Heart right ventricle (tissue), 16 donors: ENCODE results near the gene DDA1. TPM values are rescaled to one million over a fixed set of nuclear protein-coding genes. Genes with fewer than 3 reads are reported as not detected.

ENCODE experiments used
- ATAC-seq, 8 donors: fragments of 200-7000 bp; cut with Tn5 transposase; one replicate each; pipeline ENCODE4 v1.9.1; 2020; ENCODE audit warnings: mild to moderate bottlenecking in 8 of 8, moderate library complexity in 8 of 8, moderate number of reproducible peaks in 1 of 8
- DNase-seq, 2 donors: peaks; one replicate each; pipeline ENCODE4 v3.0.0-alpha.2; 2020
- H3K27ac ChIP-seq, 10 donors: fragments of 200-600 bp; sonication (generic) in 2 of 10; one replicate each; pipeline versions ENCODE4 v1.5.0 to v1.8.0; 2020 to 2022; ENCODE audit warnings: mild to moderate bottlenecking in 3 of 10
- H3K27me3 ChIP-seq, 7 donors: fragments of 200-600 bp; one replicate each; pipeline ENCODE4 v1.8.0; 2021 to 2022; ENCODE audit warnings: mild to moderate bottlenecking in 2 of 7
- H3K36me3 ChIP-seq, 9 donors: fragments of 200-600 bp; sonication (generic) in 1 of 9; one replicate each; pipeline versions ENCODE4 v1.5.0 to v1.8.0; 2020 to 2022; ENCODE audit warnings: mild to moderate bottlenecking in 2 of 9
- H3K4me1 ChIP-seq, 9 donors: fragments of 200-600 bp; sonication (generic) in 1 of 9; one replicate each; pipeline versions ENCODE4 v1.5.0 to v1.8.0; 2020 to 2022; ENCODE audit warnings: mild to moderate bottlenecking in 4 of 9
- H3K4me3 ChIP-seq, 10 donors: fragments of 200-600 bp; sonication (generic) in 2 of 10; one replicate each; pipeline versions ENCODE4 v1.5.0 to v1.8.0; 2020 to 2022; ENCODE audit warnings: mild to moderate bottlenecking in 7 of 10, moderate library complexity in 2 of 10
- H3K9me3 ChIP-seq, 11 donors: fragments of 200-600 bp in 10 of 11; sonication (generic) in 2 of 11; one replicate each; pipeline versions ENCODE4 v1.5.0 to v1.8.0; 2013 to 2022; ENCODE audit warnings: mild to moderate bottlenecking in 2 of 11, control low read depth in 1 of 11, moderate library complexity in 1 of 11
- WGBS, 2 donors: extraction: QIAGEN DNeasy Blood & Tissue Kit; methylation state at CpG; one replicate each; pipeline ENCODE4 v1.1.7; 2013; ENCODE audit warnings: inconsistent platforms in 1 of 2; 5-methylcytosine and 5-hydroxymethylcytosine counted together
- intact Hi-C, 10 donors: fragments of 100-400 bp; cut with DNase I; formaldehyde crosslinking; loops; one replicate each; pipeline versions ENCODE4 v1.11.1 to v1.14.2; 2022
- polyA plus RNA-seq, 2 donors: library from polyadenylated mRNA; stranded (reverse); fragments of 200-250 nt; gene quantifications; one replicate each; pipeline ENCODE4 v1.2.3, GENCODE V29; 2013
- total RNA-seq, 10 donors: library from RNA; stranded (reverse); fragmentation: NEBNext Ultra II Directional in 3 of 10; extraction: Animal tissue kit (Norgen Biotek cat#: 25700) in 3 of 10; gene quantifications; one replicate each; pipeline versions ENCODE4 v1.2.1 to v1.2.4, GENCODE V29; 2021 to 2023
- TF ChIP-seq, protein P1 (sequence below), 9 donors: fragments of 200-600 bp; sonication (generic) in 2 of 9; IDR thresholded peaks; one replicate each; pipeline versions ENCODE4 v1.5.0 to v1.8.0; 2021 to 2022; ENCODE audit warnings: antibody characterized with exemption in 9 of 9, mild to moderate bottlenecking in 5 of 9, moderate library complexity in 1 of 9
- donor health status: Arrhythmogenic right ventricular cardiomyopathy.
- donor health status: ischemic (EF 13 %, LVEDD 7.1; RV severe dilation, severe dysfunction).
- donor health status: healthy with polysubstance abuse.
- donor health status: DM: no; HTN: yes; CAD: no.
- donor health status: DM: no; HTN: no; CAD: no.
- donor health status: ischemic (EF 25% LVEDD 6.9; RV normal size, moderate dysfunction).
- donor health status: ischemic (EF 25% LVEDD 5.7; RV mildly dilated, moderate dysfunction).
- donor health status: healthy.
- donor health status: DM: yes; HTN: yes; CAD: no.
- donor health status: Ischemic cardiomyopathy.
- donor health status: ischemic (EF 35%, LVEDD 5.7; RV mildly dilated, moderate dysfunction).
- donor health status: nonischemic (EF 11% LVEDD 7.7; RV severe dilation, severe dysfunction).
- donor health status: DM: yes; HTN: yes; CAD: no.
- donor health status: PGD.
- donor health status: ischemic (EF 29% LVEDD 5.4; RV normal size, mild dysfunction).
- donor health status: nonischemic (EF 23%, LVEDD 6.1; RV moderate dilation, normal function).

DDA1 gene
- total and polyA plus RNA-seq, 12 donors: 20.4 to 85.7 (median 34.7) TPM

DNA sequence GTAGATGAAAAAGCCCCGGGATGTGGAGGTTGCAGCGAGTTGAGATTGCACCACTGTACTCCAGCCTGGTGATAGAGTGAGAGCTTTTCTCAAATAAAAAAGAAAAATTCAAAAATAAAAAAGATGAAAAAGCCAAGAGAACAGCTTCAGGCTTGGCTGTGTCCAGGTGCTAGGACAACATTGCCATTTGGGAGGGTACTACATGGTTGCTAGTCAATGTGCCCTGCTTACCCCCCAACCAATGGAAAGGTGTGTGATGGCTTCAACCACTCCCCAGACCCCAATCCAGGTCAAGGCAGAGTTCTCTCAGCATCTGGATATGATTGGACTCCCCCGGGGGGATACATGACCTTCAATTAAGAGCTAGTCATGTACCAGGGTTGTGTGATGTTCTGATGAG, 29.9 kb upstream of the DDA1 start:
- no peak for ATAC-seq
- WGBS, 2 donors: 77 to 96% methylated on average over 3 of the region's 3 CpGs
- TF ChIP-seq, protein P1, sequence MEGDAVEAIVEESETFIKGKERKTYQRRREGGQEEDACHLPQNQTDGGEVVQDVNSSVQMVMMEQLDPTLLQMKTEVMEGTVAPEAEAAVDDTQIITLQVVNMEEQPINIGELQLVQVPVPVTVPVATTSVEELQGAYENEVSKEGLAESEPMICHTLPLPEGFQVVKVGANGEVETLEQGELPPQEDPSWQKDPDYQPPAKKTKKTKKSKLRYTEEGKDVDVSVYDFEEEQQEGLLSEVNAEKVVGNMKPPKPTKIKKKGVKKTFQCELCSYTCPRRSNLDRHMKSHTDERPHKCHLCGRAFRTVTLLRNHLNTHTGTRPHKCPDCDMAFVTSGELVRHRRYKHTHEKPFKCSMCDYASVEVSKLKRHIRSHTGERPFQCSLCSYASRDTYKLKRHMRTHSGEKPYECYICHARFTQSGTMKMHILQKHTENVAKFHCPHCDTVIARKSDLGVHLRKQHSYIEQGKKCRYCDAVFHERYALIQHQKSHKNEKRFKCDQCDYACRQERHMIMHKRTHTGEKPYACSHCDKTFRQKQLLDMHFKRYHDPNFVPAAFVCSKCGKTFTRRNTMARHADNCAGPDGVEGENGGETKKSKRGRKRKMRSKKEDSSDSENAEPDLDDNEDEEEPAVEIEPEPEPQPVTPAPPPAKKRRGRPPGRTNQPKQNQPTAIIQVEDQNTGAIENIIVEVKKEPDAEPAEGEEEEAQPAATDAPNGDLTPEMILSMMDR (IDR thresholded peaks at IDR 0.05): no peak

DNA sequence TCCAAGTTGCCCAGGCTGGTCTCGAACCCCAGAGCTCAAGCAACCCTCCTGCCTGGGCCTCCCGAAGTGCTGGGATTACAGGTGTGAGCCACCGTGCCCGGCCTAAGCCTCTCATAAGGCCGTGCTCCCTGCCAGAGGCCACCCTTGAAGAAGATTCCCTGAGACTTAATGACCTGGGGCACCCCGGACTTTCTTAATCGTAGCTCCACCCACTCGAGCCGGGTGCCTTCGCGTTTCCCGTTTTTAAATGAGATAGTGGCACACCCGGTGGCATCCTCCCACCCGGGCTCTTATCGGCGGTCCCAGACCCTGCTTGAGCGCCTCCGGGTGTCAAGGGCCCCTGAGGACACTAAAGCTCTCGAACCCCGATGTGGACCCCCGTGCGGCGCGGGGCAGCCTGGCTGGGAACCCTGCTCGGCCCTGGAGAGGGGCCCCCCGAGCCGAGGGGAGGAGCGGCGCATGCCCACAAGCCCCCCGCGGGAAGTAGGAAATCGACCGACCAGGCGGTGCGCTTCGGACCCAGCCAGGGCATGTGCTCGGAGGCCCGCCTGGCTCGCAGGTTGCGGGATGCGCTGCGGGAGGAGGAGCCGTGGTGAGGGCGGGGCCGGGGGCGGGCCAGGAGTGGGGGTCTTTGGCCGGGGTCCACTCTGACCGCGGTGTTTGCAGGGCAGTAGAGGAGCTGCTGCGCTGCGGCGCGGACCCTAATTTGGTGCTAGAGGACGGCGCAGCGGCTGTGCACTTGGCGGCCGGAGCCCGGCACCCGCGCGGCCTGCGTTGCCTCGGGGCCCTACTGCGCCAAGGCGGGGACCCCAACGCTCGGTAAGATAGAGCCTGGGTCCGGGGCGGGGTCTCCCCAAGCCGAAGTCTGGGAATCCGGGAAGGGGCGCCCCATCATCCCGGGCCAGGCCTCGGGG, 27.7 kb upstream of the DDA1 start, which contains the start of gene ANKLE1:
Gene ANKLE1 (plus strand): TSS at position 511 of the 914 bp plus-strand sequence. CDS start 20 bp downstream, at position 531.
- H3K36me3 ChIP-seq: peaks cover 0 to 30% (median 10%) of the 10 kb centered on the region in 9 donors
- peak in 1 of 2 donors; percentile 29 for DNase-seq
- peaks cover 13 to 19% (median 16%) of the 10 kb centered on the region in 9 donors for H3K4me1 ChIP-seq
- intact Hi-C loops: loop anchor here (1.0 to 10.0 kb wide), 12 partner anchors 21 to 507 kb away; partner anchors contain the start of gene USE1 (in 1 of the 10)
- TF ChIP-seq, protein P1 (IDR thresholded peaks at IDR 0.05): no peak
- H3K27me3 ChIP-seq: peaks cover 11 to 21% (median 16%) of the 10 kb centered on the region in 7 donors
- H3K4me3 ChIP-seq: peak within 1 kb of the TSS; percentile 6 to 56 (median 42)
- WGBS, 2 donors: 9% methylated on average over 69 to 75 of the region's 75 CpGs
- H3K9me3 ChIP-seq: no peaks in the 10 kb centered on the region
- peak; percentile 23 to 42 (median 26) for ATAC-seq
- no peak within 1 kb of the TSS for H3K27ac ChIP-seq

More for the DNA sequence above, 29.9 kb upstream of the DDA1 start:
- Histone ChIP-seq H3K4me1 (peaks cover 13 to 19% (median 16%) of the 10 kb centered on the region in 9 donors), H3K4me3 (no peak overlapping the region), H3K36me3 (peaks cover 0 to 52% (median 30%) of the 10 kb centered on the region in 9 donors), H3K27ac (no peak overlapping the region), H3K9me3 (no peaks in the 10 kb centered on the region), H3K27me3 (peaks cover 11 to 21% (median 16%) of the 10 kb centered on the region in 7 donors)
- intact Hi-C loops: no loop called here
- DNase-seq: no peak

DNA sequence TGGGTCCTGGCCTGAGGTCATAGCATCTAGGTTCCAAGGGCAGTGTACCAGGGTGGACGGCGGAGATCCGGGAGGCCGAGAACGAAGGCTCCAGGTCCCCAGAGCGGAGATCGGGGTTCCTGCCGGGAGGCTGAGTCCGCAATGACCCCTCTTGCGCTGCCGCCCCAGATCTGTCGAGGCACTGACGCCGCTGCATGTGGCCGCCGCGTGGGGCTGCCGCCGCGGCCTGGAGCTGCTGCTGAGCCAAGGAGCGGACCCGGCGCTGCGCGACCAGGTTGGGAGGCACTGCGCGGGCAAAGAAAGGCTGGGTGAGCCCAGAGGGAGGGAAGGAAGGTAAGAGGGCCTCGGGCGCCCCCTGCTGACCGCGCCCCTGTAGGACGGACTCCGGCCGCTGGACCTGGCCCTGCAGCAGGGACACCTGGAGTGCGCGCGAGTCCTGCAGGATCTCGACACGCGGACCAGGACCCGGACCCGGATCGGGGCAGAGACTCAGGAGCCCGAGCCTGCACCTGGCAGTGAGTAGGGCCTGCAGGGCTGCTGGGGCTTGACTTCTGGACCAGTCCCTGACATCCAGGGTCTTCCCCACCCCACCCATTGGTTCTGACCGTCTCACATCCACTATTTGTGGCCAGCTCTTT, 26.8 kb upstream of the DDA1 start:
- intact Hi-C loops: loop anchor here (1.0 to 10.0 kb wide), 12 partner anchors 22 to 508 kb away; partner anchors contain the start of gene USE1 (in 1 of the 10)
- ATAC-seq (peak; percentile 89 to 97 (median 94)), DNase-seq (peak; percentile 78 to 86)
- TF ChIP-seq, protein P1 (IDR thresholded peaks at IDR 0.05): peak; percentile 89 to 98 (median 95)
- Histone ChIP-seq H3K9me3 (no peaks in the 10 kb centered on the region), H3K4me3 (peak overlapping the region; percentile 6 to 56 (median 42)), H3K27ac (no peak overlapping the region), H3K36me3 (peaks cover 0 to 20% (median under 1%) of the 10 kb centered on the region in 9 donors), H3K4me1 (peaks cover 13 to 19% (median 16%) of the 10 kb centered on the region in 9 donors), H3K27me3 (peaks cover 11 to 21% (median 16%) of the 10 kb centered on the region in 7 donors)
- WGBS, 2 donors: 3% methylated on average over 45 of the region's 45 CpGs

DNA sequence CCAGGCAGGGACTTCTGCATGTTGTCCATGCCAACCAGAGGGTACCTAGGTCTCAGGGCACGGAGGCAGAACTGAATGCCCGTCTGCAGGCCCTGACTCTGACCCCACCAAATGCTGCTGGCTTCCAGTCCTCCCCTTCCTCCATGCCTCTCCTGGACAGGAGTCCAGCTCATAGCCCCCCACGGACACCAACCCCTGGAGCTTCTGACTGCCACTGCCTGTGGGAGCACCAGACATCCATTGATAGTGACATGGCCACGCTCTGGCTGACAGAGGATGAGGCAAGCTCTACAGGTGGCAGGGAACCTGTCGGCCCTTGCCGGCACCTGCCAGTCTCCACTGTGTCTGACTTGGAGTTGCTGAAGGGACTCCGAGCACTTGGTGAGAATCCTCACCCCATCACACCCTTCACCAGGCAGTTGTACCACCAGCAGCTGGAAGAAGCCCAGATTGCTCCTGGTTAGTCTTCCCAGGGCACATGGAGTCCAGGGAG, 25.8 kb upstream of the DDA1 start:
- no peak for DNase-seq
- intact Hi-C loops: loop anchor here (2.0 to 10.0 kb wide), 11 partner anchors 23 to 509 kb away; partner anchors contain the start of gene USE1 (in 1 of the 10)
- Histone ChIP-seq H3K4me1 (peaks cover 13 to 19% (median 16%) of the 10 kb centered on the region in 9 donors), H3K27me3 (peaks cover 11 to 24% (median 16%) of the 10 kb centered on the region in 7 donors), H3K9me3 (no peaks in the 10 kb centered on the region), H3K4me3 (no peak overlapping the region), H3K36me3 (peaks cover 0 to 11% (median 0%) of the 10 kb centered on the region in 9 donors), H3K27ac (no peak overlapping the region)
- WGBS, 2 donors: 95 to 96% methylated on average over 7 of the region's 7 CpGs
- no peak for ATAC-seq
- TF ChIP-seq, protein P1 (IDR thresholded peaks at IDR 0.05): no peak
